Measurements from ENCODE around the gene MPV17L2. TPM values are rescaled to one million over a fixed set of nuclear protein-coding genes. Genes with fewer than 3 reads are reported as not detected.

The MPV17L2 gene
- total and polyA plus RNA-seq, 2 experiments from 2014 or later: 38.7 to 81.3 TPM

- no peak for ATAC-seq
- H3K36me3 Mint-ChIP-seq (ENCODE audit: low read depth): peaks cover 9% of the 10 kb centered on the region
- H3K4me2 ChIP-seq: no peak overlapping the region
Observed at GRCh38 chr19:18156841-18157464, 36.1 kb upstream of the MPV17L2 start.

GRCh38 chr19:18157465-18158063 lies 35.5 kb upstream of the MPV17L2 start:
- Histone ChIP-seq H2AFZ (no peak overlapping the region), H3K4me1 (ENCODE audit: insufficient read depth) (peaks cover 10% of the 10 kb centered on the region; the same call in 1 of the 2 replicates), H3K36me3 (ENCODE audit: insufficient read depth) (no peaks in the 10 kb centered on the region), H3K4me3 (no peak overlapping the region), H3F3A (replicated peaks; ENCODE audit: low read depth) (peaks cover 18% of the 10 kb centered on the region), H4K20me1 (replicated peaks; ENCODE audit: insufficient read depth) (peaks cover 9% of the 10 kb centered on the region), H3K27ac (ENCODE audit: low read depth) (peak overlapping the region; percentile 65), H3K9me2 (ENCODE audit: insufficient read depth) (no peaks in the 10 kb centered on the region), H3K4me2 (no peak overlapping the region), H3K27me3 (ENCODE audit: insufficient read depth) (no peaks in the 10 kb centered on the region), H3K79me2 (replicated peaks; ENCODE audit: insufficient read depth) (peaks cover 7% of the 10 kb centered on the region)
- DNase-seq (ENCODE audit: low spot score): peak; percentile 75
- TF ChIP-seq CREB1 (CRISPR knock-in tag; IDR thresholded peaks at IDR 0.05; ENCODE audit: low read depth): no peak
- TF ChIP-seq ZNF331 (CRISPR knock-in tag; IDR thresholded peaks at IDR 0.05; ENCODE audit: low read depth): no peak
- TF ChIP-seq CTCF (conservative IDR thresholded peaks at IDR 0.05; ENCODE audit: low read depth in 2 of 2): 0 out of 4 replicates have a peak, but pooled peaks of 1 of the 2 experiments have one; percentile 5
- no peak overlapping the region for H3K27ac Mint-ChIP-seq
- H3K4me1 Mint-ChIP-seq: peaks cover 19% of the 10 kb centered on the region
- peaks cover 13% of the 10 kb centered on the region for H3K36me3 Mint-ChIP-seq (ENCODE audit: low read depth)
- H3K9me3 Mint-ChIP-seq: no peaks in the 10 kb centered on the region
- peaks cover 11% of the 10 kb centered on the region for H3K27me3 Mint-ChIP-seq (ENCODE audit: insufficient read depth, low read depth, poor library complexity)
- ATAC-seq: peak; percentile 29
- H3K4me3 Mint-ChIP-seq: no peak overlapping the region

More at GRCh38 chr19:18156841-18157464, 36.1 kb upstream of the MPV17L2 start:
- Histone ChIP-seq H4K20me1 (replicated peaks; ENCODE audit: insufficient read depth) (peaks cover 9% of the 10 kb centered on the region), H3K36me3 (ENCODE audit: insufficient read depth) (no peaks in the 10 kb centered on the region), H3K9me2 (ENCODE audit: insufficient read depth) (no peaks in the 10 kb centered on the region), H3K4me3 (no peak overlapping the region), H2AFZ (no peak overlapping the region), H3K27ac (ENCODE audit: low read depth) (peak overlapping the region; percentile 65; the same call in 1 of the 2 replicates), H3K79me2 (replicated peaks; ENCODE audit: insufficient read depth) (peaks cover 7% of the 10 kb centered on the region), H3F3A (replicated peaks; ENCODE audit: low read depth) (peaks cover 18% of the 10 kb centered on the region), H3K27me3 (ENCODE audit: insufficient read depth) (no peaks in the 10 kb centered on the region), H3K4me1 (ENCODE audit: insufficient read depth) (peaks cover 11% of the 10 kb centered on the region; the same call in 1 of the 2 replicates)
- Mint-ChIP-seq H3K27ac (no peak overlapping the region), H3K9me3 (no peaks in the 10 kb centered on the region), H3K4me3 (no peak overlapping the region), H3K27me3 (ENCODE audit: insufficient read depth, low read depth, poor library complexity) (peaks cover 11% of the 10 kb centered on the region), H3K4me1 (peaks cover 22% of the 10 kb centered on the region)
- no peak for DNase-seq (ENCODE audit: low spot score)
- TF ChIP-seq CTCF (conservative IDR thresholded peaks at IDR 0.05; ENCODE audit: low read depth in 2 of 2): no peak
- no peak for TF ChIP-seq ZNF331 (CRISPR knock-in tag; IDR thresholded peaks at IDR 0.05; ENCODE audit: low read depth)
- TF ChIP-seq ETS1 (IDR thresholded peaks at IDR 0.05): no peak

Measured in GM23338 (cell line).